ENCODE measurements around the gene TKTL1. TPM values are rescaled to one million over a fixed set of nuclear protein-coding genes. Genes with fewer than 3 reads are reported as not detected.

Gene TKTL1
- total RNA-seq, 6 experiments from 2014 or later = 0.06 TPM; not detected in 5

- H3K27me3 ChIP-seq = no peaks in the 10 kb centered on the region
- 100% methylated on average over 1 of the region's 7 CpGs for WGBS (ENCODE audit: insufficient coverage, low coverage, low lambda C conversion rate, missing lambda C conversion rate)
- H3K36me3 ChIP-seq = no peaks in the 10 kb centered on the region
- TF ChIP-seq POLR2A (IDR thresholded peaks at IDR 0.05) = no peak
- TF ChIP-seq CTCF (IDR thresholded peaks at IDR 0.05) = no peak
- H3K27ac ChIP-seq = no peak overlapping the region
- no peaks in the 10 kb centered on the region for H3K9me3 ChIP-seq
- intact Hi-C loops (cut with DNase I) = no loop called here
- H3K4me3 ChIP-seq = no peak overlapping the region
- no peak for ATAC-seq
- peak in 1 of 3 donors; percentile 22 for DNase-seq
- no peaks in the 10 kb centered on the region for H3K4me1 ChIP-seq
These were observed 25.6 kb downstream of the TKTL1 start for GRCh38 chrX:154321152-154321551.

GRCh38 chrX:154321594-154321993 is 26.0 kb downstream of the TKTL1 start:
- Histone ChIP-seq H3K27ac (no peak overlapping the region), H3K4me3 (no peak overlapping the region), H3K27me3 (no peaks in the 10 kb centered on the region), H3K4me1 (no peaks in the 10 kb centered on the region), H3K9me3 (no peaks in the 10 kb centered on the region), H3K36me3 (no peaks in the 10 kb centered on the region)
- DNase-seq (peak in 1 of 3 donors; percentile 27), ATAC-seq (peak in 3 of 4 donors; percentile 35 to 67 (median 57))
- TF ChIP-seq POLR2A (IDR thresholded peaks at IDR 0.05) = no peak
- TF ChIP-seq CTCF (IDR thresholded peaks at IDR 0.05) = peak in 1 of 4 donors; percentile 7
- intact Hi-C loops (cut with DNase I) = no loop called here
- WGBS (ENCODE audit: insufficient coverage, low coverage, low lambda C conversion rate, missing lambda C conversion rate) = 48% methylated on average over 10 of the region's 10 CpGs

- Histone ChIP-seq H3K9me3 (no peaks in the 10 kb centered on the region), H3K4me3 (no peak overlapping the region), H3K36me3 (no peaks in the 10 kb centered on the region), H3K27me3 (no peaks in the 10 kb centered on the region), H3K4me1 (no peaks in the 10 kb centered on the region), H3K27ac (no peak overlapping the region)
- intact Hi-C loops (cut with DNase I) = no loop called here
- TF ChIP-seq CTCF (IDR thresholded peaks at IDR 0.05) (no peak), POLR2A (IDR thresholded peaks at IDR 0.05) (no peak)
- no peak for ATAC-seq
- DNase-seq = peak in 1 of 3 donors; percentile 2
- 26% methylated on average over 3 of the region's 10 CpGs for WGBS (ENCODE audit: insufficient coverage, low coverage, low lambda C conversion rate, missing lambda C conversion rate)
These were observed 27.3 kb downstream of the TKTL1 start for GRCh38 chrX:154322890-154323289.

GRCh38 chrX:154323537-154323936 is 27.9 kb downstream of the TKTL1 start:
- no peak overlapping the region for H3K27ac ChIP-seq
- no peaks in the 10 kb centered on the region for H3K27me3 ChIP-seq
- DNase-seq (peak in 1 of 3 donors; percentile 25), ATAC-seq (no peak)
- 47% methylated on average over 6 of the region's 7 CpGs for WGBS (ENCODE audit: insufficient coverage, low coverage, low lambda C conversion rate, missing lambda C conversion rate)
- no peaks in the 10 kb centered on the region for H3K9me3 ChIP-seq
- H3K4me3 ChIP-seq = no peak overlapping the region
- intact Hi-C loops (cut with DNase I) = no loop called here
- H3K4me1 ChIP-seq = no peaks in the 10 kb centered on the region
- TF ChIP-seq CTCF (IDR thresholded peaks at IDR 0.05) (no peak), POLR2A (IDR thresholded peaks at IDR 0.05) (no peak)
- no peaks in the 10 kb centered on the region for H3K36me3 ChIP-seq

- Histone ChIP-seq H3K36me3 (no peaks in the 10 kb centered on the region), H3K4me3 (no peak overlapping the region), H3K9me3 (no peaks in the 10 kb centered on the region), H3K27ac (no peak overlapping the region), H3K4me1 (no peaks in the 10 kb centered on the region), H3K27me3 (no peaks in the 10 kb centered on the region)
- TF ChIP-seq POLR2A (IDR thresholded peaks at IDR 0.05) = no peak
- TF ChIP-seq CTCF (IDR thresholded peaks at IDR 0.05) = no peak
- no peak for DNase-seq
- intact Hi-C loops (cut with DNase I) = no loop called here
- WGBS (ENCODE audit: insufficient coverage, low coverage, low lambda C conversion rate, missing lambda C conversion rate) = 59% methylated on average over 8 of the region's 8 CpGs
- no peak for ATAC-seq
These were observed 29.9 kb downstream of the TKTL1 start for GRCh38 chrX:154325541-154325940.

All from right lobe of liver (tissue), 6 donors.